Measurements from ENCODE around the gene STK40.

DNA sequence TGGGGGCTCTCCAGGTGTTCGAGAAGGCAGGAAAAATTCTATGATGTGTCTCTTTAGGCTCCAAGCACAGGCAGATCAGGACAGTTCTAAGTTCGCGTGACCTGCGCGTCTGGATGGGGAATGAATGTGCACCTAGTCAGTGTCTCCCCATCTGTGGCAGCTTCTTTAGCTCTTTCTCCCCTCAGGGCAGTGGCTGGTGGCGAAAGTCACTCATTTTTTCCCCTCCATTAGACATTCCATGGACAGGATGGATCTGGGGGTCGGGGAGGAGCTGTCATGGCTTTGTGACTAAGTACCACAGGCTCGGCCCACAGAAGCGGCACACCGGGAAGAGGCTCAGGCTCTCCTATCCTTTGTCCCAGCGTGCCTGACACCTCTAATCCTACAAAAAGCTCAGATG is 31.2 kb downstream of the STK40 start:
- no peak for TF ChIP-seq EZH2 (IDR thresholded peaks at IDR 0.05; ENCODE audit: borderline replicate concordance, low read depth, low read length, severe bottlenecking)
- TF ChIP-seq, protein P1, sequence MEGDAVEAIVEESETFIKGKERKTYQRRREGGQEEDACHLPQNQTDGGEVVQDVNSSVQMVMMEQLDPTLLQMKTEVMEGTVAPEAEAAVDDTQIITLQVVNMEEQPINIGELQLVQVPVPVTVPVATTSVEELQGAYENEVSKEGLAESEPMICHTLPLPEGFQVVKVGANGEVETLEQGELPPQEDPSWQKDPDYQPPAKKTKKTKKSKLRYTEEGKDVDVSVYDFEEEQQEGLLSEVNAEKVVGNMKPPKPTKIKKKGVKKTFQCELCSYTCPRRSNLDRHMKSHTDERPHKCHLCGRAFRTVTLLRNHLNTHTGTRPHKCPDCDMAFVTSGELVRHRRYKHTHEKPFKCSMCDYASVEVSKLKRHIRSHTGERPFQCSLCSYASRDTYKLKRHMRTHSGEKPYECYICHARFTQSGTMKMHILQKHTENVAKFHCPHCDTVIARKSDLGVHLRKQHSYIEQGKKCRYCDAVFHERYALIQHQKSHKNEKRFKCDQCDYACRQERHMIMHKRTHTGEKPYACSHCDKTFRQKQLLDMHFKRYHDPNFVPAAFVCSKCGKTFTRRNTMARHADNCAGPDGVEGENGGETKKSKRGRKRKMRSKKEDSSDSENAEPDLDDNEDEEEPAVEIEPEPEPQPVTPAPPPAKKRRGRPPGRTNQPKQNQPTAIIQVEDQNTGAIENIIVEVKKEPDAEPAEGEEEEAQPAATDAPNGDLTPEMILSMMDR (IDR thresholded peaks at IDR 0.05; ENCODE audit: borderline replicate concordance, extremely low read depth, low read length, poor library complexity, severe bottlenecking) = no peak
